ENCODE measurements around the gene TTYH1.
"Not testable (repeated sequence)": the region's sequence is repeated elsewhere in the genome, so short reads cannot be mapped to it uniquely, and the experiment has no call there.

The TTYH1 gene

GRCh38 chr19:54436628-54437252 is 21.5 kb downstream of the TTYH1 start:
- in situ Hi-C loops (cut with HindIII; ENCODE audit: low sequenced_read_pairs): no loop called here

- in situ Hi-C loops (cut with HindIII; ENCODE audit: low sequenced_read_pairs): no loop called here
Observed at GRCh38 chr19:54439174-54439851, 24.0 kb downstream of the TTYH1 start.

- in situ Hi-C loops (cut with HindIII; ENCODE audit: low sequenced_read_pairs): no loop called here
Observed at GRCh38 chr19:54440641-54441040, 25.4 kb downstream of the TTYH1 start.

GRCh38 chr19:54444737-54445136 is 29.5 kb downstream of the TTYH1 start:
- in situ Hi-C loops (cut with HindIII; ENCODE audit: low sequenced_read_pairs): no loop called here

- in situ Hi-C loops (cut with HindIII; ENCODE audit: low sequenced_read_pairs): not testable (repeated sequence)
Observed at GRCh38 chr19:54446349-54446748, 31.1 kb downstream of the TTYH1 start.

GRCh38 chr19:54448040-54448773 is 32.9 kb downstream of the TTYH1 start:
- in situ Hi-C loops (cut with HindIII; ENCODE audit: low sequenced_read_pairs): no loop called here

GRCh38 chr19:54448774-54449700 is 33.8 kb downstream of the TTYH1 start, which contains the start of gene LENG8:
LENG8 (plus strand) TSS chr19:54449199; CDS start chr19:54451345, 2,146 bp downstream.
- in situ Hi-C loops (cut with HindIII; ENCODE audit: low sequenced_read_pairs): no loop called here

GRCh38 chr19:54449701-54450069 is 34.4 kb downstream of the TTYH1 start:
- in situ Hi-C loops (cut with HindIII; ENCODE audit: low sequenced_read_pairs): no loop called here

- in situ Hi-C loops (cut with HindIII; ENCODE audit: low sequenced_read_pairs): no loop called here
Observed at GRCh38 chr19:54451331-54451871, 36.1 kb downstream of the TTYH1 start.

GRCh38 chr19:54451997-54452396 is 36.7 kb downstream of the TTYH1 start:
- in situ Hi-C loops (cut with HindIII; ENCODE audit: low sequenced_read_pairs): no loop called here

- in situ Hi-C loops (cut with HindIII; ENCODE audit: low sequenced_read_pairs): no loop called here
Observed at GRCh38 chr19:54452626-54453025, 37.4 kb downstream of the TTYH1 start.

GRCh38 chr19:54453921-54454780 is 38.9 kb downstream of the TTYH1 start:
- in situ Hi-C loops (cut with HindIII; ENCODE audit: low sequenced_read_pairs): no loop called here

- in situ Hi-C loops (cut with HindIII; ENCODE audit: low sequenced_read_pairs): no loop called here
Observed at GRCh38 chr19:54454781-54455675, 39.8 kb downstream of the TTYH1 start.

GRCh38 chr19:54455786-54456422 is 40.6 kb downstream of the TTYH1 start:
- in situ Hi-C loops (cut with HindIII; ENCODE audit: low sequenced_read_pairs): no loop called here

- in situ Hi-C loops (cut with HindIII; ENCODE audit: low sequenced_read_pairs): no loop called here
Observed at GRCh38 chr19:54456423-54457373, 41.4 kb downstream of the TTYH1 start.

- in situ Hi-C loops (cut with HindIII; ENCODE audit: low sequenced_read_pairs): no loop called here
Observed at GRCh38 chr19:54457773-54458647, 42.7 kb downstream of the TTYH1 start.

Measured in DLD1 (cell line).